GM12872 (cell line): Measurements from ENCODE around the gene CACNB4.

ENCODE experiments used
- CTCF ChIP-seq: IDR thresholded peaks from 3 replicates; pipeline ENCODE4 v1.5.1; 2011; ENCODE audit warnings: low read depth, mild to moderate bottlenecking, low read length, moderate library complexity; ENCODE audit not compliant: insufficient read depth

Gene CACNB4

GRCh38 chr2:151907286-151908203 lies 191.3 kb downstream of the CACNB4 start:
- no peak for TF ChIP-seq CTCF

- TF ChIP-seq CTCF, result no peak
Observed at GRCh38 chr2:151906633-151906998, 192.2 kb downstream of the CACNB4 start.

- TF ChIP-seq CTCF, result no peak
Observed at GRCh38 chr2:151905963-151906632, 192.7 kb downstream of the CACNB4 start.

GRCh38 chr2:151904807-151905206 lies 194.0 kb downstream of the CACNB4 start:
- no peak for TF ChIP-seq CTCF

- no peak for TF ChIP-seq CTCF
Observed at GRCh38 chr2:151904021-151904420, 194.8 kb downstream of the CACNB4 start.

GRCh38 chr2:151902829-151903228 lies 196.0 kb downstream of the CACNB4 start:
- TF ChIP-seq CTCF, result no peak

GRCh38 chr2:151900331-151900730 lies 198.5 kb downstream of the CACNB4 start:
- TF ChIP-seq CTCF, result no peak
